Neural cell (in vitro differentiated cells): ENCODE measurements around the gene GCN1. TPM values are rescaled to one million over a fixed set of nuclear protein-coding genes. Genes with fewer than 3 reads are reported as not detected.

Experiments
- H2AFZ ChIP-seq: fragments of 200-600, 300-800 bp; sonication (generic), shearing (Covaris generic); 2 replicates; pipeline ENCODE4 v1.6.0; 2014; ENCODE audit warnings: low read depth, mild to moderate bottlenecking, antibody characterized with exemption, low read length, moderate library complexity
- H3F3A ChIP-seq: fragments of 200-600 bp; shearing (Covaris generic); 2 replicates; pipeline ENCODE4 v1.6.1; 2016; ENCODE audit warnings: mild to moderate bottlenecking, moderate library complexity, mixed read lengths, antibody characterized with exemption, low read length; ENCODE audit not compliant: insufficient read depth, poor library complexity, severe bottlenecking
- H3K27ac ChIP-seq: fragments of 200-600, 300-800 bp; sonication (generic), shearing (Covaris generic); 2 replicates; pipeline ENCODE4 v1.5.1; 2014; ENCODE audit warnings: mild to moderate bottlenecking, low read length, moderate library complexity
- H3K27me3 ChIP-seq: fragments of 300-800, 200-600 bp; sonication (generic), shearing (Covaris generic); 2 replicates; pipeline ENCODE4 v1.6.0; 2014; ENCODE audit warnings: mild to moderate bottlenecking, low read depth, low read length, moderate library complexity; ENCODE audit not compliant: insufficient read depth
- H3K36me3 ChIP-seq: fragments of 300-800, 200-600 bp; sonication (generic), shearing (Covaris generic); 2 replicates; pipeline ENCODE4 v1.5.1; 2014; ENCODE audit warnings: mild to moderate bottlenecking, antibody characterized with exemption, low read length, moderate library complexity; ENCODE audit not compliant: insufficient read depth
- H3K4me2 ChIP-seq: fragments of 300-800, 200-600 bp; sonication (generic), shearing (Covaris generic); 2 replicates; pipeline ENCODE4 v1.6.0; 2014; ENCODE audit warnings: mild to moderate bottlenecking, low read length
- H3K4me3 ChIP-seq: fragments of 300-800, 200-600 bp; sonication (generic), shearing (Covaris generic); 2 replicates; pipeline ENCODE4 v1.5.1; 2014; ENCODE audit warnings: mild to moderate bottlenecking, low read length, moderate library complexity
- H3K79me2 ChIP-seq: fragments of 200-600 bp; shearing (Covaris generic); replicated peaks from 2 replicates; pipeline ENCODE4 v1.6.0; 2014; ENCODE audit warnings: mild to moderate bottlenecking, low read length, moderate library complexity; ENCODE audit not compliant: insufficient read depth
- H3K9ac ChIP-seq: fragments of 300-800, 200-600 bp; sonication (generic), shearing (Covaris generic); 2 replicates; pipeline ENCODE4 v1.6.1; 2016; ENCODE audit warnings: mild to moderate bottlenecking, low read length, mixed read lengths
- H3K9me2 ChIP-seq: fragments of 200-600 bp; shearing (Covaris generic); 2 replicates; pipeline ENCODE4 v1.6.1; 2016; ENCODE audit warnings: mild to moderate bottlenecking, low read length, mixed read lengths; ENCODE audit not compliant: insufficient read depth
- H3K9me3 ChIP-seq: fragments of 200-600, 300-800 bp; sonication (generic), shearing (Covaris generic); 2 replicates; pipeline ENCODE4 v1.6.1; 2016; ENCODE audit warnings: mild to moderate bottlenecking, mixed run types, low read length, moderate library complexity, mixed read lengths
- H4K20me1 ChIP-seq: fragments of 200-600 bp; shearing (Covaris generic); 2 replicates; pipeline ENCODE4 v1.6.1; 2016; ENCODE audit warnings: mild to moderate bottlenecking, mixed run types; ENCODE audit not compliant: insufficient read depth
- CTCF ChIP-seq: fragments of 450-650 bp; IDR thresholded peaks from 2 replicates; pipeline ENCODE4 v1.5.1; 2014; ENCODE audit warnings: antibody characterized with exemption, mild to moderate bottlenecking, moderate library complexity; ENCODE audit not compliant: poor library complexity, severe bottlenecking
- EP300 ChIP-seq: fragments of 450-650 bp; conservative IDR thresholded peaks from 2 replicates; pipeline ENCODE4 v1.6.1; 2014; ENCODE audit warnings: antibody characterized with exemption, mild to moderate bottlenecking, moderate library complexity; ENCODE audit not compliant: poor library complexity, severe bottlenecking
- EZH2 ChIP-seq: fragments of 200-600, 300-800 bp; shearing (Covaris generic), sonication (generic); IDR thresholded peaks from 2 replicates; pipeline ENCODE4 v1.6.1; 2014; ENCODE audit warnings: antibody characterized with exemption, low read length, borderline replicate concordance, mild to moderate bottlenecking; ENCODE audit not compliant: insufficient read depth, poor library complexity, severe bottlenecking
- MXI1 ChIP-seq: fragments of 450-650 bp; conservative IDR thresholded peaks from 2 replicates; pipeline ENCODE4 v1.6.1; 2014; ENCODE audit warnings: antibody characterized with exemption, mild to moderate bottlenecking; ENCODE audit not compliant: poor library complexity, severe bottlenecking
- POLR2AphosphoS5 ChIP-seq: IDR thresholded peaks from 2 replicates; pipeline ENCODE4 v1.6.1; 2012
- RAD21 ChIP-seq: fragments of 450-650 bp; conservative IDR thresholded peaks from 2 replicates; pipeline ENCODE4 v1.6.1; 2014; ENCODE audit warnings: antibody characterized with exemption, mild to moderate bottlenecking, moderate library complexity
- SMC3 ChIP-seq: fragments of 450-650 bp; conservative IDR thresholded peaks from 2 replicates; pipeline ENCODE4 v1.6.1; 2014; ENCODE audit warnings: antibody characterized with exemption, mild to moderate bottlenecking, moderate library complexity; ENCODE audit not compliant: poor library complexity
- TAF1 ChIP-seq: IDR thresholded peaks from 2 replicates; pipeline ENCODE4 v1.6.1; 2012; ENCODE audit warnings: low read depth
- polyA plus RNA-seq: library from polyadenylated mRNA; depleted of rRNA; stranded (reverse); fragments of >200 nt; gene quantifications from 2 replicates; pipeline ENCODE4 v1.2.3, GENCODE V29; 2014
- TF ChIP-seq, protein P1 (sequence below): IDR thresholded peaks from 2 replicates; pipeline ENCODE4 v1.6.1; 2012; ENCODE audit warnings: borderline replicate concordance

The GCN1 gene
- polyA plus RNA-seq, 1 donor from 2014 or later = 21.5 TPM

DNA sequence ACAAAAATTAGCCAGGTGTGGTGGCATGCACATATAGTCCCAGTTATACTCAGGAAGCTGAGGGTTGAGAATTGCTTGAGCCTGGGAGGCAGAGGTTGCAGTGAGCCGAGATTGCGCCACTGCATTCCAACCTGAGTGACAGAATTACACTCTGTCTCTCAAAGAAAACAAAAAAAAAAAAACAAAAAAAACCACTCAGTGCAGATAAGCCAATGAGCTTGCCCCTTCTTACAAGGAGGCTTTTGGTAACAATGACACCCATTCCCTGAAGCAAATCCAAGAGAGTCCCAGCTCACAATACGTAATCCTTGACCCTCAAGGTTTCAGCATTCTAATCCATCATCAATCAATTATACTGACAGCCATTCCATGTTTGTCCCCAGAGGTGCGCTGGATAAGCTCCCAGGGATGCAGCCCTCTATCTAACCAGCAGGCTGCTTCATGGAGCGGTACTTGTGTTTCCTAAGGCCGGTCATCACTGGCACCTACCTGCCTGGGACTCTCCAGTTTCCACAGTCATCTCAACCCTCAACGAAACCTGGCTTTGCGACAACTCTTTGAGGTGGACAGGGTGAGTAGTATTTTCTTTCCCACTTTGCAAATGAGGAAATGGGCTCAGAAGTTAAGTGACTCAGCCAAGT is 12.4 kb downstream of the GCN1 start (continued):
- TF ChIP-seq, protein P1, sequence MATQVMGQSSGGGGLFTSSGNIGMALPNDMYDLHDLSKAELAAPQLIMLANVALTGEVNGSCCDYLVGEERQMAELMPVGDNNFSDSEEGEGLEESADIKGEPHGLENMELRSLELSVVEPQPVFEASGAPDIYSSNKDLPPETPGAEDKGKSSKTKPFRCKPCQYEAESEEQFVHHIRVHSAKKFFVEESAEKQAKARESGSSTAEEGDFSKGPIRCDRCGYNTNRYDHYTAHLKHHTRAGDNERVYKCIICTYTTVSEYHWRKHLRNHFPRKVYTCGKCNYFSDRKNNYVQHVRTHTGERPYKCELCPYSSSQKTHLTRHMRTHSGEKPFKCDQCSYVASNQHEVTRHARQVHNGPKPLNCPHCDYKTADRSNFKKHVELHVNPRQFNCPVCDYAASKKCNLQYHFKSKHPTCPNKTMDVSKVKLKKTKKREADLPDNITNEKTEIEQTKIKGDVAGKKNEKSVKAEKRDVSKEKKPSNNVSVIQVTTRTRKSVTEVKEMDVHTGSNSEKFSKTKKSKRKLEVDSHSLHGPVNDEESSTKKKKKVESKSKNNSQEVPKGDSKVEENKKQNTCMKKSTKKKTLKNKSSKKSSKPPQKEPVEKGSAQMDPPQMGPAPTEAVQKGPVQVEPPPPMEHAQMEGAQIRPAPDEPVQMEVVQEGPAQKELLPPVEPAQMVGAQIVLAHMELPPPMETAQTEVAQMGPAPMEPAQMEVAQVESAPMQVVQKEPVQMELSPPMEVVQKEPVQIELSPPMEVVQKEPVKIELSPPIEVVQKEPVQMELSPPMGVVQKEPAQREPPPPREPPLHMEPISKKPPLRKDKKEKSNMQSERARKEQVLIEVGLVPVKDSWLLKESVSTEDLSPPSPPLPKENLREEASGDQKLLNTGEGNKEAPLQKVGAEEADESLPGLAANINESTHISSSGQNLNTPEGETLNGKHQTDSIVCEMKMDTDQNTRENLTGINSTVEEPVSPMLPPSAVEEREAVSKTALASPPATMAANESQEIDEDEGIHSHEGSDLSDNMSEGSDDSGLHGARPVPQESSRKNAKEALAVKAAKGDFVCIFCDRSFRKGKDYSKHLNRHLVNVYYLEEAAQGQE = no peak
- TF ChIP-seq POLR2AphosphoS5 (no peak), EP300 (no peak)

GRCh38 chr12:120180975-120181374 is 13.5 kb downstream of the GCN1 start:
- TF ChIP-seq, protein P1 = no peak
- no peak for TF ChIP-seq TAF1
- no peak for TF ChIP-seq POLR2AphosphoS5
- no peak for TF ChIP-seq MXI1
- Histone ChIP-seq H3K4me3 (no peak overlapping the region), H3K27me3 (no peaks in the 10 kb centered on the region), H3F3A (no peaks in the 10 kb centered on the region), H3K9me3 (no peaks in the 10 kb centered on the region), H3K27ac (no peak overlapping the region), H4K20me1 (no peaks in the 10 kb centered on the region), H3K9ac (no peak overlapping the region), H3K9me2 (no peaks in the 10 kb centered on the region), H3K4me2 (no peak overlapping the region), H2AFZ (no peak overlapping the region), H3K79me2 (no peaks in the 10 kb centered on the region), H3K36me3 (no peaks in the 10 kb centered on the region)

- Histone ChIP-seq H3K9me3 (no peaks in the 10 kb centered on the region), H2AFZ (no peak overlapping the region), H3K4me2 (no peak overlapping the region), H3K9me2 (no peaks in the 10 kb centered on the region), H4K20me1 (no peaks in the 10 kb centered on the region), H3K4me3 (no peak overlapping the region), H3K27me3 (no peaks in the 10 kb centered on the region), H3K36me3 (no peaks in the 10 kb centered on the region), H3K27ac (no peak overlapping the region), H3F3A (no peaks in the 10 kb centered on the region), H3K79me2 (no peaks in the 10 kb centered on the region), H3K9ac (no peak overlapping the region)
- TF ChIP-seq POLR2AphosphoS5 (no peak), CTCF (no peak), RAD21 (no peak), EP300 (no peak), SMC3 (no peak), TAF1 (no peak), MXI1 (no peak), EZH2 (no peak)
- TF ChIP-seq, protein P1 = no peak
These were observed 19.0 kb downstream of the GCN1 start for GRCh38 chr12:120175537-120175936.
